NCI-H226 (cell line): ENCODE data around the gene HADHA.

Experiments used
- DNase-seq: peaks from one replicate; pipeline ENCODE4 v3.0.0-alpha.2; 2015

Gene HADHA

DNA sequence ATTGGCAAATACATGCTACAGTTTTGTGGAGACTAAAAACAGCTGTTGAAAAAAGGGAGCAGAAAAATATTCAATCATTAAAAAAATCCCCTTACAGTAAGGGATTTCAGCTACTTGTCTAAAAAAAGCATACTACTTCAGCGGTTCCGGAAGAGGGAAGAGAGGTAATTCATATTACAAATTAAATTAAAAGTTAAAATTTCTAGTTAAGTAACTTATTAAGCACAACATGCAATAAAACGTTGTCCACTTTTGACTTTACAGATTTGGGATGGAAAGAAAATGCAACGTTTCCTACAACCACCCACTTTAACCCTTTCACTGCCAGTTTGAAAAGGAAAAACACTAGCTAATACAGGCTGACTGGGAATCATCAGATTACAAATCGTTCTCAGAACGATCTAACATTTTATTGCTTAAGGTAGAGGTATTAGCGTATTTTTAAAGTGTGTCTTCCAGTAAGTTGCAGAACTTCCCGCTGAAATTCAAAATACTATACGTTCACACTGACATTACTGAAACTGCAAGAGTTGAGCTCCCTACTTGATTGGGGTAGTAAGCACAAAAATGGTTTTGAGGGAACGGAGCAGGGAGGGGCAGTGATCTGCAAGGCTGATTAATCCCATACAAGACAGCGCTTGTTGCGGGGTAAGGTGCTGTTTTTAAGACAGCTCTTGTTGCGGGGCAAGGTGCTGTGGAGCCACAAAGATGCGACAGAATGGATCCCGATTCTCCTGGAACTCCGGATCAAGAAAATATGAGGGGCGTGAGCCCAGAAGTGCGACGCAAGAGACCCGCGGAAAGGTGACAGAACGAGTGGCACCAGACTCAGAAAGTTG, 743 bp downstream of the HADHA start:
- DNase-seq: no peak

DNA sequence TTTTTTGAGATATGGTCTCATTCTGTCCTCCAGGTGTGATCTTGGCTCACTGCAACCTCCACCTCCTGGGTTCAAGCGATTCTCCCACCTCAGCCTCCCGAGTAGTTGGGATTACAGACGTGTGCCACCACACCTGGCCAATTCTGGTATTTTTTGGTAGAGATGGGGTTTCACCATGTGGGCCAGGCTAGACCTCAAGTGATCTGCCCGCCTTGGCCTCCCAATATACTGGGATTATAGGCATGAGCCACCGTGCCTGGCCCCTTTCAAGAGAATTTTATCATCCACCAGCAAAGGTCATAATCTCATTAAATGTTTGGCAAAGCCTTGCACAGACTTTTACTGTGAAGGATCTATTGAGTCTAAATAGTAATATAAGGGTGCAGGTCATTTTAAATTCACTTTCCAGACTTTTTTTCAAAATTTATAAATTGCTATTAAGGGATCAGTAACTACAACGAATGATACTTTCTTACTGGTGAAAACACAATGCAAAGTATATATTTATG, 2.5 kb downstream of the HADHA start:
- no peak for DNase-seq

DNA sequence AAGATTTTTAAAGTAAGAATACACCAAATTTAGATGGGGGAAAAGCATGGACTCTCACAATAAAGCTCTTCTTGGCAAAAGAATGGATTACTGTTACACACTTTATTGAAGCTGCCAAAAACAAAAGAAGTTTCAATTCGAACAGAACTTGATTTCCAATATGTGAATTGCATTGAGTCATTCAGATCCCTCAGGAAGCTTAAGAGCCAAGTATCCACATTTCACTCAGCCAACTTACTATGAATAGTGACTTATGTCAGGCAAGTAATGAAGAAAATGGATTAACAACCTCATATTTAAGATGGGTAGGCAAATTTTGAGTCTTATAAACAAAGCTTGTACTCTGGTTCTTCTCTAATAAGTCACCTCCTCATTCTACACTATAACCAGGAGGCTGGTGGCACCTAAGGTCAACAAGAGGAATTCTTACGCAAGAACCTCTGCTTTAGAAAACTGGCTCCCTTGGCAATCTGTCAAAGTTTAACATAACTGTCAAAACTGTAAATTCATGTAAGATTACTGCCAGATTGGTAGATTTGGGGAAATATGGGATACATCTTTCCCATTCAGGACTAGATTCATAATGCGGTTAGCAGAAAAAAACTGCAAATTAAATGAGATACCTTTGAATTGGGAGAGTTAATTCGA, 6.0 kb downstream of the HADHA start:
- no peak for DNase-seq

DNA sequence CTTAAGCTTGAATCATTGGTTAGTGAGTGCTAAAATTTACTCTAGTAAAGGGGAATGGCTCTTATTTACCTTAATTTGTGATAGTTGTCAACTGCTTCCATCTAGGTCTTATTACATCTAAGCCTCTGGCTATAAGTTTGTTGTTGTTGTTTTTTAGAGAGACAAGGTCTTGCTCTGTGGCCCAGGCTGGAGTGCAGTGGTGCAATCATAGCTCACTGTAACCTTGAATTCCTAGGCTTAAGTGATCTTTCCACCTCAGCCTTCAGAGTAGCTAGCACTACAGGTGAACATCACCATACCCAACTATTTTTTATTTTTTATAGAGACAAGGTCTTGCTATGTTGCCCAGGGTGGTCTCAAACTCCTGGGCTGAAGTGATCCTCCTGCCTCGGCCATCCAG, 6.6 kb downstream of the HADHA start:
- no peak for DNase-seq

DNA sequence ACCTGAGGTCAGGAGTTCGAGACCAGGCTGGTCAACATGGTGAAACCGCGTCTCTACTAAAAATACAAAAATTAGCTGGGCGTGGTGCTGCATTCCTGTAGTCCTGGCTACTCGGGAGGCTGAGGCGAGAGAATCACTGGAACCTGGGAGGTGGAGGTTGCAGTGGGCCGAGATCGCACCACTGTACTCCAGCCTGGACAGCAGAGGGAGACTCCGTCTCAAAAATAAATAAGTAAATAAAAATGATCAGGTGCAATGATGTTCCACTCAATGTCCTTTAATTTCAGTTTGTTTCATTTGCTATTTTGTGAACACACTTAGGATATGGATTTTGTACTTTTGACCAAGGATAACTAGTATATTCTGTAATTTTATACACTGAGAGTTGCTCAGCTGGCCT, 9.3 kb downstream of the HADHA start:
- no peak for DNase-seq

DNA sequence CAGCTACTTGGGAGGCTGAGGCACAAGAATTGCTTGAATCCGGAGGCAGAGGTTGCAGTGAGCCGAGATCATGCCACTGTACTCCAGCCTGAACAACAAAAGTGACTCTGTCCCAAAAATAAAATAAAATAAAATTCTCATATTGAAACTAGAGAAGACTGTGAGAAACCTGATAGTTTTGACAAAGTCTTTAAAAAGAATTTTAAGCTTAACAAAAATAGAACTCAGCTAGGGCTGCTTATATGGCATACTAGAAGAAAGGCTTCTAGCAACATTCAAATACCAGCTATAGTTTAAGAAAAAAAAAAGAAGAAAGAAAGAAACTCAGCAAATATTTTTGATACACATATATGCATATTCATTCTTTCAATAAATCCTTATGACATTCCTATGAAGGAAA, 13.6 kb downstream of the HADHA start:
- DNase-seq: no peak

DNA sequence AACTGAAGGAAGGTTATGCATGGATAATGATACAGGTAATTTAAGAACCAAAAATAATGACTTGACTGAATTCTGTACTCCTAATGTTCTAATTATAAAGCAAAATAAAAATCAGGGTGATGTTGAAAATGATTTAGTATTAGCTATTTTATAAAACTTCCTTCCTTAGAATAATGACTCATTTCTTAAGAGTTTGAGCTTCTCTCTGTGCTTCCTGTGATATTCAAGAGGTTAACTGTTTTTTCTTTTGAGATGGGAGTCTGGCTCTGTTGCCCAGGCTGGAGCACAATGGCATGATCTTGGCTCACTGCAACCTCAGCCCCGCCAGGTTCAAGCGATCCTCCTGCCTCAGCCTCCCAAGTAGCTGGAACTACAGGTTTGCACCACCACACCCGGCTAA, 14.8 kb downstream of the HADHA start:
- no peak for DNase-seq

DNA sequence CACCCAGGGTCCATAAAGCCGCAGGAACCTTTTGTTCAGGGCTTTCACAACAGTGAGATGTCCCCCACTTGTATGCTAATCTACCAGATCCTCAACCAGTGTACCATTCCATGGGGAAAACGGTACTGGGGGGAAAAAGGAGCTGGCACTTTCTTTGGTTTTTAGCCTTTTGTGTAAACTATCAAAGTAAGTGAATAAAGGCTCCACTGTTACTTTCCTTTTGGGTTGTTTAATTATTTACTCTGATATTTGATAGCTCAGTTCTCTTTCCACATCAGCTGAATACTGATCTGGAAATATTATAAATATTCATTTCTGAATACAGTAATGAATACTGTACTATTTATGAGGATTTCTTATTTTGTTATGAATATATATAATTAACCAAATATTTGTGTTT, 20.3 kb downstream of the HADHA start:
- no peak for DNase-seq

DNA sequence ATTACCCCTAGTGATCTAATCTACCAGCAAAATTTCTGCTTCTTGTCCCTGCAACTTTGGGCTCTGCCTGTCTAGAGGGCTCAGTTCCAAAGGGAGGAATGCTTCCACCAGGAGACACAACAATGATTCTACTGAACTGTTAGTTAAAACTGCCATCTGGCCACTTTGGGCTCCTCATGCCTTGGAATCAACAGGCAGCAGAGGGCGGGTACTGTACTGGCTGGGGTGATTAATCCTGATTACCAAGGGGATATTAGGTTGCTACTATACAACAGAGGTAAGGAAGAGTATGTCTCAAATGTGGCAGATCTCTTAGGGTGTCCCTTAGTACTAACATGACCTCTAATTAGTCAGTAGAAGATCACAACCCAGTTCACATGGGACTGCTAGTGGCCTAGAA, 21.4 kb downstream of the HADHA start:
- DNase-seq: no peak

DNA sequence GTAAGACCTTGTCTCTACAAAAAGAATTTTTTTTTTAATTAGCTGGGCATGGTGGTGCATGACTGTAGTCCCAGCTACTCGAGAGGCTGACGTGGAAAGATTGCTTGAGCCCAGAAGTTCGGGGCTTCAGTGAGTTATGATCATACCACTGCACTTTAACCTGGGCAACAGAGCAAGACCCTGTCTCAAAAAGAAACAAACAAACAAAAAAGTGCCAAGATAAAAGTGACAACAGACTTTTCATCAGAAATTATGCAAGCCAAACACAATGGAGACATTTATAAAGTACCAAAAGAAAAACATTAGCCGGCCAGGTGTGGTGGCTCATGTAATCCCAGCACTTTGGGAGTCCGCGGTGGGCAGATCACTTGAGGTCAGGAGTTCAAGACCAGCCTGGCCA, 26.7 kb downstream of the HADHA start:
- DNase-seq: no peak

DNA sequence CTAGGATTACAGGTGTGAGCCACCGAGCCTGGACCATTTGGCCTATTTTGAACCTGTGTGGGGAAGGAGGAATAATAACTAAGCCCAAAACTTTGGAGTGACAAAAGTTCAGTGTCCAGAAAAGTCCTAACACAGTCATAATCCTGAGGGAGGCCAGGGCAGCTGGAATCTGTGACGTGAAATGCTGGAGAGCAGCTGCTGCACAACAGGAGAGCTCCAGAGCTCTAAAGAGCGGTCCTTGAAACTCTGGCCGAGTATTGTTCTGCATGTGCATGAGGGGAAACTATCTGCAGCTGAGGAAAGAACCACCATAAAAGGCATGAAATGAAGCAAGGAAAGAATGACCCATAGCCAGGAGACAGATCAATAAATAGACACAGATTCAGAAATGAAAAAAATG, 27.8 kb downstream of the HADHA start:
- no peak for DNase-seq

DNA sequence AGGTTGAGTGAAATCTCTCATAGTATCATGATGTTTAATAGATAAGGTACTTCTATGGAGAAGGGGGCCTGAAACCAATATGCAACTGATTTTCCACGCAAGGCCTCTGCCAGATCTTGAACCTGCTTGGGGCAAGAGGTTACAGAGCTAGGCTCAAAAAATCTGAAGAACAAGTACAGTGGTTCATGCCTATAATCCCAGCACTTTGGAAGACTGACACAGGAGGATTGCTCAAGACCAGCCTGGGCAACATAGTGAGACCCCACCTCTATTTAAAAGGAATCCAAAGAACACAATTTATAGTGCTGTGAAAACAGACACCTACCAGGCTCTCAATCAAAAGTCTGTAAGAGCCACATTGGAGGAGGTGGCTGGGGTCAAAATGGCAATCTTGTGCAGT, 28.6 kb downstream of the HADHA start:
- DNase-seq: no peak

DNA sequence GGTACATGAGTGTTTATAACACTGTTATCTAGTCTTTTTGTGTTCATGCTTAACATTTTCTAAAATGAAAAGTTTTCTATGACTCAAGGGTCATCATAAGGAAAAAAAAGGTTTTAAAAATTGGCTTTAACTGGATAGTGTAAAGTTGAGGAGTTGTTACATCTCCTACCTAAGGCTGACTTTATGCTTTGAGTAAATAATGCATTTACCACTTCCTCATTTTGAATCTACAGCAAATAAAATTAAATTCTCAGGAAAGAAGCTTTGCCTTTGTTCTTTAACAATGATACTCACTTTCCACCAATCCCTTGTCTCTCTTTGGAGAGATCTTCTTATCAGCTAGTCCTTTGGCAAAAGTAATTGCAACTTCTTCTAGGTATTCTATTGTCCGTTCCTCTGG, 29.7 kb downstream of the HADHA start:
- DNase-seq: no peak

DNA sequence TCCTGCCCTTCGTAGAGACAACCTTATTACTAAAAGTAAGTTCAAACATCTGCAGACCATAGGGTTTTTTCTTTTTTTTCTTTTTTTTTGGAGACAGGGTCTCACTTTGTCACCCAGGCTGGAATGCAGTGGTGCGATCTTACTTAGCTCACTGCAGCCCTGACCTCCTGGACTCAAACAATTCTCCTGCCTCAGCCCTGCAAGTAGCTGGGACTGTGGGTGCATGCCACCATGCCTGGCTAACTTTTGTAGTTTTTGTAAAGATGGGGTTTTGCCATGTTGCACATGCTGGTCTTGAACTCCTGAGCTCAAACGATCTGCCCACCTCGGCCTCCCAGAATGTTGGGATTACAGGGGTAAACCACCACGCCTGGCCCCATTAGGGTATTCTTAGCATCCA, 32.4 kb downstream of the HADHA start:
- no peak for DNase-seq

DNA sequence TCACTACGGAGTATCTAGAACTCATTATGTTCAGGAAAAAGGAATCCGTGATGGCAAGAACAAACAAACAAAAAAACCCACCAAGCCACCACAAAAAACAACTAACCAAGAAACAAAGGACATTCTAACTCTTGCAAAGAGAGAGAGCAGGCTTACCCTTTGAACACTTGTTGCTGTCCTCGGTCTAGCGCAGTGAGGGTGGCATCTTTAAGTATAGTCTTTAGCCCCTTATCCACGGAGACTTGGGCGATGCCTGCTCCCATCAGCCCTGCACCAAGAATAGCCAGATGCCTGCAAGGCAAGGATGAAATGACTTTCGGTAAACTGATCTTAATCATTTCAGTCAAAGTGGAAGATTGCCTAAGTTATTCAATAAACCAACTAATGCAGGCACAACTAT, 40.5 kb downstream of the HADHA start:
- no peak for DNase-seq

DNA sequence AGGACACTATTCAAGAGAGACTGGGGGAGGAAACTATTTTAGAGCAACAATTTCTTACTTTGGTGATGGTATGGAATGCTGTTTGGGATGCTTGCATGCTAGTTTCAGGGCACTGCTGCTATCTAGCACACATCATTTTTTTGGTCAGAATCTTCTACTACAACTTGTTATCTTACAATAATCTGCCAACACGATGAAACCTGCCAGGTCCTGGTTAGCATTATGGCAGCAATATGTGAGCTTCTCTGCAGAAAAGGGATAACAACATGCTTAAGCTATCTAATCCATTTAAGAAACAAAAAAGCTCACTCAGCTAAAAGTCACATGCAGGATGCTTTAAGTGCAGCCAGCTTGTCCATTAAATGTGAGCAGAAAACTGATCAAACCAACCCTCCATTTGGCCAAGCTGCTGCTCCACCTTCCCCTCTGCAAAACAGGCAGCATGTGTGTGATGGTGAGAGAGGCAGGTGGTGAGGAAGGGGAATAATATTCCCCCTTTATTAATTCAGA, 41.4 kb downstream of the HADHA start:
- no peak for DNase-seq

DNA sequence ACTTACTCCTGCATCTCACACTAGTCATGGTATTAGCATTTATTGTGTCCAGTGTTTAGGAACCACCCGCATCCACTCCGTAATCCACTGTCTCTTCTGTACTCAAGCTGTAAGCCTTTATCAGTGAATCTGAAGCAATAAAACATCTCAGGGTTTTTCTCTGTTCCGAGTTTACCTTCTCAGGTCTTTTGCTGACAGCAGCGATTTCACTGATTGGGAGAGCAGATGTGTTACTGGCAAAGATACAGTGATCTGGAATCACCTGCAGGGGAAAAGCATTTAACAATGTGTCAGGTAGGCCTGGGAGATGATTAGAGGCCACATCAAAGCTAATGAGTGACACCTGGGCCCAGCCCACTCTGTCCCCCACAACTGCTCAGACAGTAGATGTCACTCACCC, 46.9 kb downstream of the HADHA start:
- DNase-seq: no peak

DNA sequence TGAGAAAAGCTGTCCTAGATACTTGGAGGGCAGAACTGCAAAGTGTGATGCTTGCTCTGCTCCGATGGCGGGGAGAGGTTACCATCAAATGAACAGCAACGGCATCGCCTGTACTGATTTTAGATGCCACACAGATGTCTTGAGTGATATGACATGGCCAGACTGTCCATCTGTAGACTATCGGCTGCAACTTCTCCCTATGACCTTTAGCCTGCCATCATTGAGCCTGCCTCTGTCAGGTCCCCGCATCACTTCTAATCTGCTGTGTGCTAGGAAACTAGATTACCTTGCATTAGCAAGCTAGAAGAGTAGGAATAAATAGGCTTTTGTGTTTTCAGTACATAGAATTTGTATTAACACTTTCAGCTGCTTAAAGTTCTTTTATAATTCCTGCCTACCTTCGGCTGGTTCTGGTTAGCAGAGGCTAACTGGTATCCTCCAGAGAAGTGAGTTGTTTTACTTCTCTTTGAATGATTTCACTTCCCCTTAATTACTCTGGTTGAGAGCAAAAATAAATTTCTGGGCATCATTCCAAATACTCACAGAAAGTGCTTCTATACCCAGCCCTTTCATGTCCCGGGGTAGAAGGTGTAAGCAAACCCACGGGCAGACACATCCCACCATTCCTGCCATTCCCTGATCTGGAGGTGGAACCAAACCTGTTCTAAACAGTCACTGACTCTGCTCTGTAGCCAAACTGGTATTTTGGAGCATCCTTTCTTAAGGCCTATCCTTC, 47.6 kb downstream of the HADHA start:
- DNase-seq: no peak

DNA sequence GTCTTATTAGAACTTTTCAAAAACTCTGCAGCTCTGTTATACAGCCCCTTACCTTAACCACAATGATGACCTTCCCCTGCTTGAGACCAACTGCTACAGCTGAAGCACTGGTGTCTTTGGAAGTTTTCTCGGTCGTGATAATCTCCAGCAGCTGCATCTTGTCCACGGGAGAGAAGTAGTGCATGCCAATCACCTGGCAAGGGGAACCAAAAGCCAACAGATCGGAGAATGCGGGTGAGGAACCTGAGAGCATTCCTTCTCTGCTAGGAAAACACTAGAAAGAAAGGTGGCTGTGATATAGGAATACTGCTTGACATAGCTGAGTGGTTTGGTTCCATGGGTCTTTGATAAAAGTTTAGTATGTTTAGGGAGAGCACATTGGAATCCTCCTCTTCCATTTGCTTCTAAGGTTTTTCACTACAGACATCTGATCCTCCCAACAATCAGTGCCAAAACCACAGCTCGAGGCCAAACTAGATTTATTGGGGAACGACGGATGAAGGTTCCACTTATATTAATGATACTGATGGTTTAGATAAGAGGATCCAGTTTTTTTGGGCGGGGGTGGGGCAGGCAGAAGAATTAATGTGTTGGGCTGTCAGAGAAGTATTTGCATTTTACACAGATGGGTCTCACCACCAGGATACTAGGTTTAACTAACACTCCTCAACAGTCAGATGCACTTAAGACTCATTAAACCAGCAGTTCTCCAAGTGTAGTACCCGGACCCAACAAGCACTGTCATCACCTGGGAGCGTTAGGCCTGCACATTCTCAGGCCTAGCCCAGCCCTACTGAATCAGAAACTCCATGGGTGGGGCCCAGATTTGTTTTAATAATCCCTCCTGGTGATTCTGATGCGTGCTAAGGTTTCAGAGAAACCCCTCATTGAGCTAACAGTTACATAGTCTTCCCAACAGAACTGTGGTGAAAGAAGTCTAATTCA, 49.1 kb downstream of the HADHA start:
- no peak for DNase-seq

DNA sequence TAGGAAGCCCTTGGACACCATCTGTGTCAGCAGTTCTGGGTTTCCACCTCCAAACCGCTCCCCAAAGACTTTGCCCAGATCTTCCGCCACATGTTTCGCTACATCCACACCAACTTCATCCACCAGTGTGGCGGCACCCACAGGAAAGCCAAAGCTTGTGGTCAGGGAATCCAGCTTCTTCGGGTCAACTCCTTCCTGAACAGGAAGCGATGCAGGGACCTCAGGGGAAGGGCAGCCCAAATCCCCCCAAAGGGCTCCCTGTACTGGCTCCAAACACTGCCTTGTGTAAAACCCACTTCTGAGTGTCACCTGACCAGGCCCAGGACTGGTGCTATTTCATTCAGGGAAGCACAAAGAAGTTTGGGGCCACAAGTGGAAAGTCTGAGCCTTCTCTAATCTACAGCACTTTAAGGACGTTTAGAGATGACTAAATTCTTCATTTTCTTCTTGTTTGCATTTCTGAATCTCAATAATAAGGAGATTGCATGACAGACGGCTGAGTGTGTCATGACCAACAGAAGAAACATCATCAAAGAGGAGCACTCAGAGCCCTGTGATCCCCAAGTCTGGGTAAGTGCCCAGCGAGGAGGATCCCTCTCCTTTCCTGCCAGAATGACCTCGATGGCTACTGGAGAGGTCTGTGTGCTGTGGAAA, 50.7 kb downstream of the HADHA start:
- DNase-seq: no peak

DNA sequence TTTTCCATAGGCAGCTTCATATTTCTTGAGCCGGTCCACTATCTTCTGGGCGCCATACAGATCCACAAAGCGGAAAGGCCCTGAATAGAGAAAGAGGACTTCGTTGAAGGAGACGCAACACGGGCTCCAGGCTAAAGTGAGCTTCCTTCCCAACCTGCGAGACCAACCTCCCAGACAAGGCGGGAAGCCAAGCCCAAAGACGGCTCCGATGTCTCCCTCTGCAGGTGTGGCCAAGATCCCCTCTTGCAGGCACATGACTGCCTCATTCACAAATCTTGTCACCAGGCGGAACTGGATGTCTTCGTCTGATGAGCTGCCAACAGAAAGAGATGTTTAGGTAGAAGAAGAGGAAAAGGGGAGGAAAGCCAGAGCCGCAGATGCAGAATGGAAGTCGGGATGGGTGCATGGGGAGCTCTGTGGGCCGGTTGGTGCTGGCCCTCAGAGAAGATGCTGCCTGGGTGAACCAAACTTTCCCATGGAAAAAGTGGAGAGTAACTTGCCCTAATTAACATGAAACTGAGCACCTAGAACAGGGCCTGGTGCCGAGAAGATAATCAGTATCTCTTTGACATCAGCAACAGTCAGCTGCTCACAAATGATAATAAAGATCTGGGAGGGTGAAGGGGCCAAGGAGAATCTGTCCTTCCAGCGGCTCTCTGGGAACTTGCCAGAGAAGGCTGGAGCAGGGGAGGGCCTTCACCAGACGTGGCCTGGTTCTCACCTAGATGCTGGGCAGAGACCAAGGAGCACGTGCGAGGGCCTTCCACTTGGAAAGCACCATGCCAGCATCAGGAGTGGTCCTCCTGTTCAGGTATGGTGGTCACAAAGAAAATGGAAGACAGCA, 52.9 kb downstream of the HADHA start:
- DNase-seq: no peak
